Stimulated activated CD4-positive, alpha-beta T cell treated with anti-CD3 and anti-CD28 coated beads, Interleukin-2, amount 100 ng/mL, for 4 hours (primary cell): ENCODE measurements around the gene PIF1.
"Not testable (repeated sequence)": the region's sequence is repeated elsewhere in the genome, so short reads cannot be mapped to it uniquely, and the experiment has no call there.

Source experiments
- DNase-seq: peaks from one replicate; pipeline ENCODE4 v3.0.0-alpha.2; 2020; ENCODE audit warnings: low read depth

PIF1 gene

GRCh38 chr15:64810497-64811326 lies 14.7 kb downstream of the PIF1 start:
- DNase-seq: no peak

- peak; percentile 47 for DNase-seq
Observed at GRCh38 chr15:64809649-64810496, 15.6 kb downstream of the PIF1 start.

GRCh38 chr15:64808785-64809453 lies 16.5 kb downstream of the PIF1 start:
- DNase-seq: no peak

- DNase-seq: no peak
Observed at GRCh38 chr15:64807751-64808222, 17.7 kb downstream of the PIF1 start.

GRCh38 chr15:64807051-64807749 lies 18.2 kb downstream of the PIF1 start:
- DNase-seq: no peak

GRCh38 chr15:64806509-64806908 lies 18.9 kb downstream of the PIF1 start:
- no peak for DNase-seq

GRCh38 chr15:64804619-64805018 lies 20.8 kb downstream of the PIF1 start:
- no peak for DNase-seq

- DNase-seq: no peak
Observed at GRCh38 chr15:64803526-64803925, 21.9 kb downstream of the PIF1 start.

- DNase-seq: no peak
Observed at GRCh38 chr15:64800476-64800875, 25.0 kb downstream of the PIF1 start.

- DNase-seq: not testable (repeated sequence)
Observed at GRCh38 chr15:64798905-64799304, 26.5 kb downstream of the PIF1 start.

GRCh38 chr15:64795921-64796320 lies 29.5 kb downstream of the PIF1 start:
- not testable (repeated sequence) for DNase-seq

- not testable (repeated sequence) for DNase-seq
Observed at GRCh38 chr15:64795299-64795698, 30.1 kb downstream of the PIF1 start.

- DNase-seq: no peak
Observed at GRCh38 chr15:64792282-64792681, 33.2 kb downstream of the PIF1 start.

- no peak for DNase-seq
Observed at GRCh38 chr15:64791401-64791800, 34.0 kb downstream of the PIF1 start.

GRCh38 chr15:64783796-64784195 lies 41.7 kb downstream of the PIF1 start:
- DNase-seq: no peak

GRCh38 chr15:64782751-64783150 lies 42.7 kb downstream of the PIF1 start:
- no peak for DNase-seq

- no peak for DNase-seq
Observed at GRCh38 chr15:64781299-64781698, 44.1 kb downstream of the PIF1 start.

GRCh38 chr15:64780600-64781156 lies 44.8 kb downstream of the PIF1 start:
- DNase-seq: no peak

- no peak for DNase-seq
Observed at GRCh38 chr15:64779630-64780029, 45.8 kb downstream of the PIF1 start.

GRCh38 chr15:64779024-64779423 lies 46.4 kb downstream of the PIF1 start:
- no peak for DNase-seq

- no peak for DNase-seq
Observed at GRCh38 chr15:64776402-64776786, 49.1 kb downstream of the PIF1 start.
